HG03045 (cell line): Measurements from ENCODE around the gene SNRNP48.

Experiments used
- ATAC-seq: cut with Tn5 transposase; IDR thresholded peaks from one replicate; pipeline ENCODE4 v1.9.1; 2021; ENCODE audit warnings: mild to moderate bottlenecking, moderate library complexity; ENCODE audit not compliant: unreplicated experiment

Gene SNRNP48

DNA sequence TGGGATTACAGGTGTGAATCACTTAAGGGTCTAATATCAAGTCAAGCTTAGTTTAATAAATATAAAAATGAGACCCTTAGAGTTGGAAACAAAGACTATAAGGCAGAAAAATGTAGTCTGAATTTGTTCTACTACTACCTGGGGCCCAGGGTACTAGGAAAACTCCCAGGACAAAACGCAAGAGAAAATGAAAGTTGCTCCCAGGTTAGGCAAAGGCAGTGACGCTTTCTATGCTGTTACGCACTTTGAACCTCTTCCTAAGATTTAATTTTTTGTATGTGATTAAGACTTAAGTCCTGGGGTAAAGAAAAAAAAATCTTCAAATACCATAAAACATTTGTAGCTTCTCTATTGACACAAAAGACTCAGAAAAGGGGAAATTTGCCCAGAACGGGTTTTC lies 31.2 kb upstream of the SNRNP48 start:
- ATAC-seq, result no peak

DNA sequence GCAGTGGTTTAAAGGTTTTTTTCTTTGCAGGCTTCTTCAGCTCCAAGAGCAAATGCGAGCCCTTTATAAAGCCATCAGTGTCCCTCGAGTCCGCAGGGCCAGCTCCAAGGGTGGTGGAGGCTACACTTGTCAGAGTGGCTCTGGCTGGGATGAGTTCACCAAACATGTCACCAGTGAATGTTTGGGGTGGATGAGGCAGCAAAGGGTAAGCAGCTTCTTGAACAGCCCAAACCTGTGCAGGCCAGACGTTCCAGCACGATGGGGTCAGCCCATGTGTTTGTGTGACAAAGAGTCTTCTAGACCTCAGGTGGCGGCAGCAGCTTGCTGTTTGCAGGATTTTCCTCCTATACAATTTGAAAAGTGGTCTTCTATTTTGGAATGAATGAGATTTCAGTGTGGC lies 30.8 kb upstream of the SNRNP48 start:
- ATAC-seq, result no peak

DNA sequence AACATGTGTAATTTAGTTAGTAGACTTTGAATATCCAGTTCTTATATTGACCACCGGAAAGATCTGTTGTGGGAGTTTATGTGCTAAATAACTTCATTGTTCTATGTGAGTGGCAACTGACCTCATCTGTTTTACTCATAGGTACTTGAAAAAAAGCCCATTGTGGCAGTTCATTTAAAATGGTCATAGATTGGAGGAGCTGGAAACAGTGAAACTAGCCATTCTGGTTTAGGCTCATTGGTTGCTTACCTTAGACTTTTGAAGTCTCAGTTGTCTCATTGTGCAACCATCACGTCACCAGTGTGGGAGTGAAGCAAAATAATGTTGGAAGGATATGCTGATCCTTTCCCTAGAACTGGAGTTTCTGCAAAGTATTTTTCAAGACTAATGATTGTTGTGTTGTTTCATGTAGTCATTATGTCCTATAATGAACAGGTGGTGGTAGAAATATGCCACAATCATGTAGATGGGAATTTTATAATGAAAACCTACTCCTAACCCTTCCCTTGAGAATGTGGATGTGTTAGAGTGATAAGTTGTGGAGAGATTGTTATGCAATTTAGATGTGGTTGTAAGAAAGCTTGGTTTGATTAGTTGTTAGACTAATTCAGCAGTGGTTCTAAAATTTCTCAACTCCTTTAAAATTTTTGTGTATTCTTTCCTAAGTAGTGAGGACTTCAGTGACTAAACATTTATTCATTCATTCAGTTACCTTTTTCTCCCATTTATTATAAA lies 30.2 kb upstream of the SNRNP48 start:
- ATAC-seq, result no peak

DNA sequence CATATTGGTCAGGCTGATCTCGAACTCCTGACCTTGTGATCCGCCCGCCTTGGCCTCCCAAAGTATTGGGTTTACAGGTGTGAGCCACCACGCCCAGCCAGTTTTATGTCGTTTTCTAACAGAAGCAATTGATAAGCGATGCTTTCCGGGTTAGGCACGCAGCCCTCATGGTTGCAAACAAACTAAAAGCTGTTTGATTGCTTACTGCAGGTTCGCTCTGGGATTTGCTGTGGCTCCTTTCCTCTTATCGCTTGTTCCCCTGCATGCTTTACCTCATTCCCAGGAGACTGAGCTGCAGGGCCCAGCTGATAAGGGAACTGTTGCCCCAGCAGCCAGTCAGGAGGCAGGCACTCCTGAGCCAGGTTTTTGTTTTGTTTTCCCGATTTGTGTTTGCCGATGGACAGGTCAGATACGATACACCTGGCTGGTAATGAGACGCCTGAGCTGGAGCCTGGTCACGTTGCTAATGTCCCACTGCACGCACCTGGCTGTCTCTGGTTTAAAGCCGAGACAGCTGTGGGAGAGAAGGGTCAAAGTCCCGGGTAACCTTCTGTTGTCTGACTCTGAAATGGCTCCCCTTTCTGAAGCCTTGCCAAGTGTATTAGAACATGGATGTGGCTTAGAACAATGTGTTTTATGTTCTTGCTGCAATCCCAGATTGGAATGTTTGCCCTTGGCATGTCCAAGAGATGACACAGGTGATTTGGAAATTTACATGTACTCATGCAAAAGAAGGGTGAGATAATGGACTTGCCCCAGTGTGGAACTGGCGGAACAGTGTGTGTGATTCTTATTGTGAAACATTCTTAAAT lies 28.6 kb upstream of the SNRNP48 start:
- no peak for ATAC-seq

DNA sequence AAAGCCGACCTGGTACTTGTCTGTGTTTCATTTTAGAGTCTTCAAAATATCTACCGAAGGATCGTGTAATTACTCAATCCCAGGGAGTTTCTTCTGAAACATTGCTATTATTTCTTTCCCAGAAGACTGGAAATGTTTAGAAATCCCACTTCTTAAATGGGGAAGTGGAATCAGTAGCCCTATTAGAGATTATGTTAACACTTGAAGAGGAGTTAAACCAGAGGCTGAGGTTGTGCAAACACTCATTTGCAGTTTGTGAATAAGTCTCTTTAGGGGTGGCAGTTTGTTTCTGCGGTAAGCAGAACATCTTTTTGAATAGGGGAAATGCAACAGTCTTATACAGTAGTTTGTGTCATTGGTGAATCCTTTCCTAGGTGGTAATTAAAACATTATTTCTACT lies 27.2 kb upstream of the SNRNP48 start:
- no peak for ATAC-seq

DNA sequence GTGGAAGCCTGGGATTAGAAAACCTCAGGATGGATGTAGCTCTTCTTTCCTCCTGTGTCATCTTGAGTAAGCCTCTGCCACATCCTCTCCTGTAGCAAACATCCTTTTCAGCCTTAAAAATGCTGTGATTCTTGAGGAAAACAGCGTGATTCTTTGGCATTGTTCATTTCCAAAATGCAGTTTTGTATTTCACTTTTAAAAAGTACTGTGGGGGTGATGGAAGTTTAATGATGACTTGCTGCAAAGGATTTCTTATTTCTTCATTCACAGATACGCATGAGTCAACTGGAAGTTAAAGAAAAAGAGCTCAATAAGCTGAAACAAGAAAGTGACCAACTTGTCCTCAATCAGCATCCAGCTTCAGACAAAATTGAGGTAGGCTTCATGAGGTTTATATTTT lies 23.9 kb upstream of the SNRNP48 start:
- ATAC-seq, result no peak

DNA sequence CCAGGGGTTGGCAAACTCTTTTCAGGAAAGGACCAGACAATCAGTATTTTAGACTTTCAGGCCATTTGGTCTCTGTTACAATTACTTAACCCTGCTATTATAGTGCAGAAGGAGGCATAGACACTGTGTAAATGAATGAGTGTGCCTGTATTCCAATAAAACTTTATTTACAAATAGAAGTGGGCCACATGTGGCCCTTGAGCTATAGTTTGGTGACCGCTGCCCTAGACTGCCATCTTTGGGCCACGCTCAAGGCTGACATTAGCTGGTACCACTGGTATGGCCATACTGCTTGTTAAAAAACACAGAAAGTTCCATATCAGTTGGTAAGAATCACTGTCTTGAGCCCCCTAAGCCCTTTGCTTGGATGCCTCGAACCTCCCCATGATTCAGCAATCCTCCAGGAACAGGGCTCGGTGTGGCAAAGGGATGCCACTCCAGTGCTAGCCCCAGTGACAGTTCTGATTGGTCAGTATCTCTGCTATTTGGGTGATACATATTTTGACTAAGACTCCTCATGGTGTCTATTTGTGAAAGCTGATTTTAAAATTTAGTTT lies 23.3 kb upstream of the SNRNP48 start:
- ATAC-seq, result no peak

DNA sequence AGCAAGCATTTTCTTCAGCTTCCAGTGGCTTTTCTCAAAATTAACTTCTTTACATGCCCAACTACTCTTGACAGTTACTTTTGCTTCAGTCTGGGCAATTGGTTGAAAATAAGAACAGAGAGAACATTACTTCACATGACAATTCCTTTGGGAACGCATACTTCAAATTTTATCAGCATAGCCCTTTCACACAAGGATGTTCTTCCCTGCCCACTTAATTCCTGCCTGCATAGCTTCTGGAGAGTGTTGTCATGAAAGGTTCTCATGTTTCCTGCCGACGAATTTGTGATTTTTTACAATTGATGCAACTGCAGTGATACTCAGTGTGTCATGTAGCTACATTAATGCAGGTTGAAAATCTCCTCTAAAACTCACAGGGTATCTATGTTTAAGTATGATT lies 22.0 kb upstream of the SNRNP48 start:
- ATAC-seq, result no peak

DNA sequence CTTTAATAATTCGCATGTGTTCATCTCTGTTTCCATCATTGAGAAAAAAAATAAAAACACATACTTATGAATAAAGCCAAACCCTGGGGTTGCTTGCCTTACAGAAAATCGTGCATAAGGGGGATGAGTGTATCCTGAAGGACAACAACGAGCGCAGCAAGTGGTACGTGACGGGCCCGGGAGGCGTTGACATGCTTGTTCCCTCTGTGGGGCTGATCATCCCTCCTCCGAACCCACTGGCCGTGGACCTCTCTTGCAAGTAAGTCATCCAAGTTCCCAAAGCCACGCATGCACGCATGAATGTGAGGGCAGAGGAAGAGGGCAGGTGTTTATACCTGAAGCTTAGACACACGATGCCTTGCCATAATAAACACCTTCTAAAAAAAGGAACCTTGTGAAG lies 20.9 kb upstream of the SNRNP48 start:
- no peak for ATAC-seq

DNA sequence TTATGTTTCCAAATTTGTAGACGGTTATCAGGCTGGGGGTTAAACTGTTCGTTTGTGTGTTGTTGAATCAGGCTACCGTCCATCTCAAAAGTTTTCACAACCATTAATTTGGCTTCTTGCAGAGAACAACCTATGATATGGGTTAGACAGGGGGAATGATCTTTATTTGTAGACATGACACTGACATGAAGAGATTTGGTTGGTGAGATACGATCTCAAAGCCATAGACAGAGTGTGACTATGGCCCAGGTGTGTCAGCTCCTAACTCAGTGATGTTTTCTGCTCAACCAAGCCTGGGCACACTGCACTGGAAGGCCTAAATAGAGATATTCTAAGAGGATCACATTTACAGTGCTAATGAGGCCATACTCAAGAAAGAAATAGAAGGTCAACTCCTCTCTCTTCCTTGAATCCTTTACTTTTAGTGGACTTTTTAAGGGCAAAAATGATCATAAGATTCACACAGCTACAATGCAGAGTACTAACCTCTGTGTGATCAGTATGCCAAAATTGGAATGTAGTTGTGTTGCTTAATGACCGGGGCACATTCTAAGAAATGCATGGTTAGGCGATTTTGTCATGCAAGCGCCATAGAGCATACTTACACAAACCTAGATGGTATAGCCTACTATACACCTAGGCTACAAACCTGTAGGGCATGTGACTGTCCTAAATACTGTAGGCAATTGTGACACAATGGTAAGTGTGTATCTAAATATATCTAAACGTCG lies 17.6 kb upstream of the SNRNP48 start:
- no peak for ATAC-seq

DNA sequence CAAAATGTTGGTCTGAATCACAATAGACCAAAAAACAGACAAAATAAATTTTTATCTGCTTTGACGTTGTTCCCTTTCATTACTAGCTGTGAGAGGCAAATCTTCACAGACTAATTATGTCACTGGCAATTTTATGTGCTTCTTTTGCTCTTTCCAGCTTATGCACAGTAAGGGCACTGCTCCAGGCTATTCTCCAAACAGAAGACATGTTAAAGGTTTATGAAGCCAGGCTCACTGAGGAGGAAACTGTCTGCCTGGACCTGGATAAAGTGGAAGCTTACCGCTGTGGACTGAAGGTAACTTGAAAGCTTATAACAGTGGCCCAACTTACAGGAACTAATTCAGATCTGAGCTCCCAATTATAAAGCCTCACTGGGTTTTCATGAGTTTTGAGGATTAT lies 15.5 kb upstream of the SNRNP48 start:
- ATAC-seq, result no peak

DNA sequence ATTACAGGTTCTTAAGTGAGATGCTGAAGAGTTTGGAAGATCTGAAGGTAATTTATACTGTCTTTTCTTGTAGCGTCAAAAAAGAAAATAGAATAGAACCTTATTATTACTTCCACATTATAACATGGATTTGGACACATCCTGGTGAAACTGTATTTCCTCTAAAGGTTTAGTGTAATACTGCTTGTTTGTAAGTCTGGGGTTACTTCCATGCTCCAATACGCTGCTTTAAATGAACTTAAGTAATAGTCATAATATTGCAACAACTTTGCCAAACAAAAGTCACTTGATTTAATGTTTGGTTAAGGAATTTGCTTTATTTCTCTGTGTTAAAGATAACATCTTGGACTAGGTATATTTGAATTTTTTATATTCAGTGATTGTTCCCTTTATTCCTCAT lies 11.5 kb upstream of the SNRNP48 start:
- ATAC-seq, result no peak

DNA sequence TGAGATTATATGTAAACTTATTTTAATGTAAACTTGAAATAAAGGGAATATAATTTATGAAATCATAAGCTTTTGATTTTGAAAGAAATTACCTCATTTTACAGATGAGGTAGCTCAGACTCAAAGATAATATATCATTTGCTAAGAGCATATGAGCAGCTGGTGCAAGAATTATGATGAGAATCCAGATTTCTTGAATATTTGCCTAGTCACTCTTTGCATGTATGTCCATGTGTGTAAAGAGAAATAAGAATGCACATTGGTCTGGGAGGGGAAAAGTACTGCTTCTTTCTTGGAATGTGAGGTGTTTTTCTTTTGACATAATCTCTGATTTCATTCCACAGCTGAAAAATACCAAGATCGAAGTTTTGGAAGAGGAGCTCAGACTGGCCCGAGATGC lies 11.1 kb upstream of the SNRNP48 start:
- no peak for ATAC-seq

DNA sequence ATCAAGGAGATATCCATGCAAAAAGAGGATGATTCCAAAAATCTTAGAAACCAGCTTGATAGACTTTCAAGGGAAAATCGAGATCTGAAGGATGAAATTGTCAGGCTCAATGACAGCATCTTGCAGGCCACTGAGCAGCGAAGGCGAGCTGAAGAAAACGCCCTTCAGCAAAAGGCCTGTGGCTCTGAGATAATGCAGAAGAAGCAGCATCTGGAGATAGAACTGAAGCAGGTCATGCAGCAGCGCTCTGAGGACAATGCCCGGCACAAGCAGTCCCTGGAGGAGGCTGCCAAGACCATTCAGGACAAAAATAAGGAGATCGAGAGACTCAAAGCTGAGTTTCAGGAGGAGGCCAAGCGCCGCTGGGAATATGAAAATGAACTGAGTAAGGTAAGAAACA lies 10.1 kb upstream of the SNRNP48 start:
- no peak for ATAC-seq

DNA sequence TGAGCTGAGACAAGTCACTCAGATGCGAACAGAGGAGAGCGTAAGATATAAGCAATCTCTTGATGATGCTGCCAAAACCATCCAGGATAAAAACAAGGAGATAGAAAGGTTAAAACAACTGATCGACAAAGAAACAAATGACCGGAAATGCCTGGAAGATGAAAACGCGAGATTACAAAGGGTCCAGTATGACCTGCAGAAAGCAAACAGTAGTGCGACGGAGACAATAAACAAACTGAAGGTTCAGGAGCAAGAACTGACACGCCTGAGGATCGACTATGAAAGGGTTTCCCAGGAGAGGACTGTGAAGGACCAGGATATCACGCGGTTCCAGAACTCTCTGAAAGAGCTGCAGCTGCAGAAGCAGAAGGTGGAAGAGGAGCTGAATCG lies 9.5 kb upstream of the SNRNP48 start:
- ATAC-seq, result no peak

DNA sequence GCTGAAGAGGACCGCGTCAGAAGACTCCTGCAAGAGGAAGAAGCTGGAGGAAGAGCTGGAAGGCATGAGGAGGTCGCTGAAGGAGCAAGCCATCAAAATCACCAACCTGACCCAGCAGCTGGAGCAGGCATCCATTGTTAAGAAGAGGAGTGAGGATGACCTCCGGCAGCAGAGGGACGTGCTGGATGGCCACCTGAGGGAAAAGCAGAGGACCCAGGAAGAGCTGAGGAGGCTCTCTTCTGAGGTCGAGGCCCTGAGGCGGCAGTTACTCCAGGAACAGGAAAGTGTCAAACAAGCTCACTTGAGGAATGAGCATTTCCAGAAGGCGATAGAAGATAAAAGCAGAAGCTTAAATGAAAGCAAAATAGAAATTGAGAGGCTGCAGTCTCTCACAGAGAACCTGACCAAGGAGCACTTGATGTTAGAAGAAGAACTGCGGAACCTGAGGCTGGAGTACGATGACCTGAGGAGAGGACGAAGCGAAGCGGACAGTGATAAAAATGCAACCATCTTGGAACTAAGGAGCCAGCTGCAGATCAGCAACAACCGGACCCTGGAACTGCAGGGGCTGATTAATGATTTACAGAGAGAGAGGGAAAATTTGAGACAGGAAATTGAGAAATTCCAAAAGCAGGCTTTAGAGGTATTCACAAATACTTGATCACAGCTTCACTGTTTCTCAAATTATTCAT lies 8.9 kb upstream of the SNRNP48 start:
- ATAC-seq, result no peak

DNA sequence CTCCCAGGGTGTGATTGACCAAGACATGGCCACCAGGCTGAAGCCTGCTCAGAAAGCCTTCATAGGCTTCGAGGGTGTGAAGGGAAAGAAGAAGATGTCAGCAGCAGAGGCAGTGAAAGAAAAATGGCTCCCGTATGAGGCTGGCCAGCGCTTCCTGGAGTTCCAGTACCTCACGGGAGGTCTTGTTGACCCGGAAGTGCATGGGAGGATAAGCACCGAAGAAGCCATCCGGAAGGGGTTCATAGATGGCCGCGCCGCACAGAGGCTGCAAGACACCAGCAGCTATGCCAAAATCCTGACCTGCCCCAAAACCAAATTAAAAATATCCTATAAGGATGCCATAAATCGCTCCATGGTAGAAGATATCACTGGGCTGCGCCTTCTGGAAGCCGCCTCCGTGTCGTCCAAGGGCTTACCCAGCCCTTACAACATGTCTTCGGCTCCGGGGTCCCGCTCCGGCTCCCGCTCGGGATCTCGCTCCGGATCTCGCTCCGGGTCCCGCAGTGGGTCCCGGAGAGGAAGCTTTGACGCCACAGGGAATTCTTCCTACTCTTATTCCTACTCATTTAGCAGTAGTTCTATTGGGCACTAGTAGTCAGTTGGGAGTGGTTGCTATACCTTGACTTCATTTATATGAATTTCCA lies 4.6 kb upstream of the SNRNP48 start:
- ATAC-seq, result no peak

DNA sequence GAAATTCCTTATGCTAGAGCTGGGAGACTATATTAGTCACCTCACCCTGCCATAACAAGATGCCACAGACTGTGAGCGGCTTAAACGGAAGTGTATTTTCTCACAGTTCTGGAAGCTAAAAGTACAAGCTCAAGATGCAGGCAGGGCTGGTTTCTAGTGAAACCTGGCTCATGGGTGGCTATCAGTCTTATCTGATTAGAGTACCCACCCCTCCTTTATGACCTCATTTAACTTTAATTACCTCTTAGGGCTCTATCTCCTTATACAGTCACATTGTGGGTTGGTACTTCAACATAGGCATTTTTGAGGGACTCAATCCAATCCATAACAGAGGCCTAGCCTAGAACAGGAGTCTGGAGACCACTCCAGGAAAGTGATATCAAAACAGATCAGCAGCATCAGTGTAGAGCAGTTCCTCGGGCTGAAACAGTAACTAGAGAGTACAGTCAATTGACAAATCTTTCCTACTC lies 2.3 kb upstream of the SNRNP48 start:
- ATAC-seq, result no peak

DNA sequence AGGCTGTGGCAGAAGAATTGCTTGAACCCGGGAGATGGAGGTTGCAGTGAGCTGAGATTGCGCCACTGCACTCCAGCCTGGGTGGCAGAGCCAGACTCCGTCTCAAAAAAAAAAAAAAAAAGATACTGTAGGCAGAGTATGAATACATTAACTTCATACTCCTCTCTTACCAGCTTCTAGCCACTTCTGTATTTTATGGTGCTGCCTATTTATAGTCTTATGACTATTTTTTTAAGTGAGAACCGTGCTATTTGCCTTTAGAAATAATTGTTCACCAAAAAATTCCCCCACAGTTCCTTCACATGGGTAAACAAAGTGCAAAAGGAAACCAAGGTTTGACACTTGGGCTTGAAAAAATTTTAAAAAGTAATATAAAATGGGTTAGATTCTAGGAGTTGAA lies 1.5 kb upstream of the SNRNP48 start:
- no peak for ATAC-seq

DNA sequence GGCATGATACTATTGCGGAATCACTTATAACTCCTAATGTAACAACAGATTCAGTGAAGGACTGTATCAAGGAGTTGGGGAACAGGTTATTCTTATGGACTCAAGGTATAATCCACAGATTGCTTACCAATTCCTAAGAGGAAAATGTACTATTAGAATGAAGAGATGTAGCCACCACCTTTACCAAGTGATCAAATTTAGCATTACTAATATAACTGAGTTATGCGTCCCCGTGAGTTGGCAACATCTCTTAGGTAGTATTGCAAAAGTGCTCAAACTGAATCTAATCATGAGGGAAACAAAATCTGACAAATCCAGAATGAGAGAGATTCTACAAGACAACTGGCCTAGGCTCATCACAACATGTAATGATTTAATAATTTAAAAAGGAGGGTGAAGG lies 777 bp upstream of the SNRNP48 start:
- ATAC-seq, result no peak
